NCI-H2227 (cell line): ENCODE results near the gene LZTR1.
A peak's percentile ranks its signal among the peaks of the same experiment; 100 is the strongest.
"Not testable (repeated sequence)": the region's sequence is repeated elsewhere in the genome, so short reads cannot be mapped to it uniquely, and the experiment has no call there.

ENCODE experiments used
- DNase-seq: peaks from one replicate; lab custom pipeline; 2025; ENCODE audit not compliant: unreplicated experiment; lab: John Stamatoyannopoulos, UW

The LZTR1 gene

GRCh38 chr22:20995329-20996030, 13.4 kb downstream of the LZTR1 start:
- DNase-seq: no peak

- DNase-seq: no peak
Observed at GRCh38 chr22:20996031-20996410, 13.9 kb downstream of the LZTR1 start.

- DNase-seq: no peak
Observed at GRCh38 chr22:20996598-20997535, 14.8 kb downstream of the LZTR1 start.

- no peak for DNase-seq
Observed at GRCh38 chr22:20997536-20998257, 15.6 kb downstream of the LZTR1 start.

GRCh38 chr22:20998411-20999336, 16.6 kb downstream of the LZTR1 start:
- DNase-seq: no peak

- DNase-seq: no peak
Observed at GRCh38 chr22:20999350-21000206, 17.5 kb downstream of the LZTR1 start.

GRCh38 chr22:21000207-21000986, 18.3 kb downstream of the LZTR1 start:
- DNase-seq: peak; percentile 41

- DNase-seq: peak; percentile 61
Observed at GRCh38 chr22:21000987-21001600, 19.0 kb downstream of the LZTR1 start.

- DNase-seq: peak; percentile 98
Observed at GRCh38 chr22:21001601-21002325, 19.7 kb downstream of the LZTR1 start, which contains the start of gene THAP7. TSS of gene THAP7 (minus strand) at chr22:21002118. CDS start at chr22:21001911, 207 bp downstream.

GRCh38 chr22:21003782-21004181, 21.7 kb downstream of the LZTR1 start:
- no peak for DNase-seq

GRCh38 chr22:21009208-21009607, 27.1 kb downstream of the LZTR1 start:
- DNase-seq: not testable (repeated sequence)

- no peak for DNase-seq
Observed at GRCh38 chr22:21009638-21010425, 27.7 kb downstream of the LZTR1 start.

GRCh38 chr22:21010426-21011113, 28.5 kb downstream of the LZTR1 start:
- DNase-seq: no peak

GRCh38 chr22:21012446-21013407, 30.6 kb downstream of the LZTR1 start:
- DNase-seq: no peak

GRCh38 chr22:21013657-21014201, 31.6 kb downstream of the LZTR1 start:
- DNase-seq: no peak
